Prostate gland (tissue), 2 donors: ENCODE measurements around the gene LGALS3BP. TPM values are rescaled to one million over a fixed set of nuclear protein-coding genes. Genes with fewer than 3 reads are reported as not detected.

Experiments used
- DNase-seq: peaks from one replicate; pipeline ENCODE4 v3.0.0-alpha.2; 2019; ENCODE audit warnings: low spot score
- H3K27ac ChIP-seq, 2 donors: fragments of 200-600 bp; sonication (generic); 2 replicates each; pipeline ENCODE4 v1.5.1; 2017 to 2019
- H3K27me3 ChIP-seq: fragments of 200-600 bp; sonication (generic); replicated peaks from 2 replicates; pipeline ENCODE4 v1.5.1; 2019; ENCODE audit not compliant: insufficient read depth
- H3K36me3 ChIP-seq, 2 donors: fragments of 200-600 bp; sonication (generic); 1 replicate in 1 of 2; 2 replicates in 1 of 2; pipeline versions ENCODE4 v1.5.1 to v1.8.1; 2017 to 2019
- H3K4me1 ChIP-seq: fragments of 200-600 bp; sonication (generic); replicated peaks from 2 replicates; pipeline ENCODE4 v1.5.1; 2019
- H3K4me3 ChIP-seq, 2 donors: fragments of 200-600 bp; sonication (generic); 2 replicates each; pipeline ENCODE4 v1.5.1; 2017 to 2019
- H3K9me3 ChIP-seq: fragments of 200-600 bp; sonication (generic); 2 replicates; pipeline ENCODE4 v1.5.1; 2017
- POLR2A ChIP-seq: fragments of 450-650 bp; IDR thresholded peaks from one replicate; pipeline ENCODE4 v1.6.1; 2016; ENCODE audit warnings: antibody characterized with exemption, mild to moderate bottlenecking
- POLR2AphosphoS5 ChIP-seq: sonication (generic); formaldehyde crosslinking; IDR thresholded peaks from one replicate; pipeline ENCODE4 v1.6.1; 2017; ENCODE audit warnings: antibody characterized with exemption
- WGBS: methylation state at CpG from one replicate; pipeline ENCODE4 v1.1.5; 2018; 5-methylcytosine and 5-hydroxymethylcytosine counted together
- intact Hi-C: fragments of 100-400 bp; cut with DNase I; formaldehyde crosslinking; loops from one replicate; pipeline ENCODE4 v1.14.2; 2022
- total RNA-seq, 2 donors: library from RNA; depleted of rRNA; stranded (reverse); fragments of >200 nt; gene quantifications; one replicate each; pipeline ENCODE4 v1.1.0, GENCODE V29; 2016
- TF ChIP-seq, protein P1 (sequence below), 4 experiments: fragments of 200-600 bp in 2 of 4; fragments of 450-650 bp in 2 of 4; sonication (generic) in 2 of 4; IDR thresholded peaks; 1 replicate in 3 of 4; 2 replicates in 1 of 4; pipeline ENCODE4 v1.5.1; 2016 to 2019; ENCODE audit warnings: antibody characterized with exemption in 4 of 4, mild to moderate bottlenecking in 2 of 4, moderate library complexity in 2 of 4

Gene LGALS3BP
- total RNA-seq, 2 donors from 2014 or later: 570 to 890 TPM

GRCh38 chr17:78981010-78981888 lies 1.5 kb upstream of the LGALS3BP start:
- intact Hi-C loops: no loop called here
- no peaks in the 10 kb centered on the region for H3K27me3 ChIP-seq
- H3K9me3 ChIP-seq: no peaks in the 10 kb centered on the region
- H3K4me1 ChIP-seq: peaks cover 27% of the 10 kb centered on the region
- no peaks in the 10 kb centered on the region for H3K36me3 ChIP-seq
- no peak for DNase-seq
- no peak overlapping the region for H3K27ac ChIP-seq
- no peak overlapping the region for H3K4me3 ChIP-seq
- TF ChIP-seq POLR2A: no peak
- TF ChIP-seq, protein P1, sequence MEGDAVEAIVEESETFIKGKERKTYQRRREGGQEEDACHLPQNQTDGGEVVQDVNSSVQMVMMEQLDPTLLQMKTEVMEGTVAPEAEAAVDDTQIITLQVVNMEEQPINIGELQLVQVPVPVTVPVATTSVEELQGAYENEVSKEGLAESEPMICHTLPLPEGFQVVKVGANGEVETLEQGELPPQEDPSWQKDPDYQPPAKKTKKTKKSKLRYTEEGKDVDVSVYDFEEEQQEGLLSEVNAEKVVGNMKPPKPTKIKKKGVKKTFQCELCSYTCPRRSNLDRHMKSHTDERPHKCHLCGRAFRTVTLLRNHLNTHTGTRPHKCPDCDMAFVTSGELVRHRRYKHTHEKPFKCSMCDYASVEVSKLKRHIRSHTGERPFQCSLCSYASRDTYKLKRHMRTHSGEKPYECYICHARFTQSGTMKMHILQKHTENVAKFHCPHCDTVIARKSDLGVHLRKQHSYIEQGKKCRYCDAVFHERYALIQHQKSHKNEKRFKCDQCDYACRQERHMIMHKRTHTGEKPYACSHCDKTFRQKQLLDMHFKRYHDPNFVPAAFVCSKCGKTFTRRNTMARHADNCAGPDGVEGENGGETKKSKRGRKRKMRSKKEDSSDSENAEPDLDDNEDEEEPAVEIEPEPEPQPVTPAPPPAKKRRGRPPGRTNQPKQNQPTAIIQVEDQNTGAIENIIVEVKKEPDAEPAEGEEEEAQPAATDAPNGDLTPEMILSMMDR (IDR thresholded peaks at IDR 0.05): no peak
- TF ChIP-seq POLR2AphosphoS5: no peak
- 83% methylated on average over 16 of the region's 16 CpGs for WGBS

DNA sequence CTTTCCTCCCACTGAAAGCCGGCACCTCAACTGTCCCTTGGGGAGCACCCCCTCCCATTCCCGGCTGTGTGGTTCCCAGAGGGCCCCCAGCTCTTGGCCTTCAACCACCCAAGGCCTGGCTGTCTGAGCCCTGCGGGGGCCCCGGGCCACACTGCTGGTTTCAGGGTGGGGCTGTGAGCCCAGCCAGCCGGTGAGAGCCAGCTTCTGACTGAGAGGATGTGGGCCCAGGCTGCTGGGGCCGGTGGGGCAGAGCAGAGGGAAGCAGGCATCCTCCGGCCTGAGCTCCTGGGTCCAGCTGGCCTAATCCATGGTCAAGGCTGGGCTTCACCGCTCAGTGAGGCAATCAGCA lies 875 bp upstream of the LGALS3BP start:
- no peaks in the 10 kb centered on the region for H3K27me3 ChIP-seq
- no peaks in the 10 kb centered on the region for H3K36me3 ChIP-seq
- no peaks in the 10 kb centered on the region for H3K9me3 ChIP-seq
- 79% methylated on average over 7 of the region's 8 CpGs for WGBS
- no peak for DNase-seq
- no peak overlapping the region for H3K4me3 ChIP-seq
- H3K4me1 ChIP-seq: peaks cover 33% of the 10 kb centered on the region
- intact Hi-C loops: no loop called here
- H3K27ac ChIP-seq: peak overlapping the region in 1 of 2 donors; percentile 74
- no peak for TF ChIP-seq POLR2AphosphoS5

GRCh38 chr17:78977997-78978973 lies 1.4 kb downstream of the LGALS3BP start:
- Histone ChIP-seq H3K27me3 (no peaks in the 10 kb centered on the region), H3K27ac (peak overlapping the region; percentile 30 to 76), H3K36me3 (no peaks in the 10 kb centered on the region), H3K4me1 (peaks cover 41% of the 10 kb centered on the region), H3K9me3 (no peaks in the 10 kb centered on the region), H3K4me3 (peak overlapping the region in 1 of 2 donors; percentile 31)
- TF ChIP-seq, protein P1 (IDR thresholded peaks at IDR 0.05): peak in 1 of 4 experiments; percentile 30
- TF ChIP-seq POLR2AphosphoS5 (no peak), POLR2A (no peak)
- intact Hi-C loops: no loop called here
- 59% methylated on average over 21 of the region's 21 CpGs for WGBS
- no peak for DNase-seq

DNA sequence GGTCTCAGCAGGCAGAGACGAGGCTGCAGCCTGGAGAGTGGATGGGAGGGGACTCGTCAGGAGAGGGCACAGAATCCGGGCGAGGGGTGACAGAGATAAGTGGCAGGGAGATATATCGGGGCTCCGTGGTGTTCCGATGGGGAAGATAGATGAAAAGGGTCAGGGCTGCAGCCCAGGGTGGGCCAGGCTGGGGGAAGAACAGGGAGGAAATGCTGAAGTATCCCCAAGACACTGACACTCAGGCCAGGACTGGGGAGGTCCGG lies 2.1 kb downstream of the LGALS3BP start:
- Histone ChIP-seq H3K4me3 (no peak overlapping the region), H3K9me3 (no peaks in the 10 kb centered on the region), H3K27me3 (no peaks in the 10 kb centered on the region), H3K27ac (peak overlapping the region; percentile 30 to 76), H3K4me1 (peaks cover 42% of the 10 kb centered on the region), H3K36me3 (no peaks in the 10 kb centered on the region)
- 48% methylated on average over 8 of the region's 8 CpGs for WGBS
- no peak for DNase-seq
- TF ChIP-seq, protein P1 (IDR thresholded peaks at IDR 0.05): no peak
- no peak for TF ChIP-seq POLR2AphosphoS5
- TF ChIP-seq POLR2A: no peak
- intact Hi-C loops: no loop called here

DNA sequence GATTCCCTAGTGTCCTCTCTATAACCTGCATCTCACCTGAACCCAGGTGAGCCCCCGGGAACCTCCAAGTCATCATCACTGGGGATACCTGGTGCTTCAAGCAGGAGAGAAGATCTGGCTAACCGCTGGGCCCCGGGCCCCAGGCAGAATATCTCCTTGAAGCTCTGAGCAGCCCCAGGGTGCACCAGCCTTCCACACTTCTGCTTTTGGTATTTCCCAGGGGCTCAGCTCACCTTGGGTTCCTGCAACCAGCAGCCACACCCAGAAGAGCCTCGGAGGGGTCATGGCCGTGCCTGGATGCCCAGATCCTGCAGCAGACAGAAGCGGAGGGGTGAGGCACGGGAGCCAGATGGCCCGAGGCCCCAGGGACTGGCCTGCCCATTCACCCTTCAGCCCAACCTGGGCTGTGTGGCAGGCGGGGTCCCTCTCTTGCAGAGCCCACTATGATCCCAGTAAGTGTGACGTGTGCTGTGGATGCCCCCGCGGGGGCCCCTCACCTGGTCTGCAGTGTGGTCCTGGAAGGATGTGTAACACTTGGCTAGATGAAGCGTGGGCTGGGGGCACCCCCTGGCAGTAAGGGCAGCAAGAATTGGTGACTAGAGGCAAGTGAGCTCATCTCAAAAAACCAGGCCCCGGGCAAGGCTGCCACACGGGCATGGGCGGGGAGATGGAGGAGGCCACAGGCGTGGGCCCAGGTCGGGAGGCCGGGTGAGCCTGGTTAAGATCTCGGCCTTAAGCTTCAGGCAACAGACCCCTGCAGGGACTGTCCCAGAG lies 2.6 kb downstream of the LGALS3BP start:
- Histone ChIP-seq H3K4me3 (no peak overlapping the region), H3K27ac (peak overlapping the region; percentile 70 to 76), H3K27me3 (no peaks in the 10 kb centered on the region), H3K36me3 (no peaks in the 10 kb centered on the region), H3K4me1 (peaks cover 42% of the 10 kb centered on the region), H3K9me3 (no peaks in the 10 kb centered on the region)
- intact Hi-C loops: no loop called here
- WGBS: 73% methylated on average over 20 of the region's 20 CpGs
- no peak for DNase-seq
- TF ChIP-seq, protein P1 (IDR thresholded peaks at IDR 0.05): no peak
- TF ChIP-seq POLR2A: no peak
- no peak for TF ChIP-seq POLR2AphosphoS5
